HL-60 (cell line): Measurements from ENCODE around the gene EPHB4.

ENCODE experiments used
- POLR2AphosphoS5 ChIP-seq: IDR thresholded peaks from 2 replicates; pipeline ENCODE4 v1.6.1; 2012; ENCODE audit warnings: low read depth
- SPI1 ChIP-seq: IDR thresholded peaks from 2 replicates; pipeline ENCODE4 v1.6.1; 2012; ENCODE audit warnings: low read depth, mild to moderate bottlenecking, borderline replicate concordance
- TF ChIP-seq, protein P1 (sequence below): IDR thresholded peaks from one replicate; pipeline ENCODE4 v1.5.1; 2011; ENCODE audit warnings: low read length, control low read depth, inconsistent platforms; ENCODE audit not compliant: insufficient read depth

DNA sequence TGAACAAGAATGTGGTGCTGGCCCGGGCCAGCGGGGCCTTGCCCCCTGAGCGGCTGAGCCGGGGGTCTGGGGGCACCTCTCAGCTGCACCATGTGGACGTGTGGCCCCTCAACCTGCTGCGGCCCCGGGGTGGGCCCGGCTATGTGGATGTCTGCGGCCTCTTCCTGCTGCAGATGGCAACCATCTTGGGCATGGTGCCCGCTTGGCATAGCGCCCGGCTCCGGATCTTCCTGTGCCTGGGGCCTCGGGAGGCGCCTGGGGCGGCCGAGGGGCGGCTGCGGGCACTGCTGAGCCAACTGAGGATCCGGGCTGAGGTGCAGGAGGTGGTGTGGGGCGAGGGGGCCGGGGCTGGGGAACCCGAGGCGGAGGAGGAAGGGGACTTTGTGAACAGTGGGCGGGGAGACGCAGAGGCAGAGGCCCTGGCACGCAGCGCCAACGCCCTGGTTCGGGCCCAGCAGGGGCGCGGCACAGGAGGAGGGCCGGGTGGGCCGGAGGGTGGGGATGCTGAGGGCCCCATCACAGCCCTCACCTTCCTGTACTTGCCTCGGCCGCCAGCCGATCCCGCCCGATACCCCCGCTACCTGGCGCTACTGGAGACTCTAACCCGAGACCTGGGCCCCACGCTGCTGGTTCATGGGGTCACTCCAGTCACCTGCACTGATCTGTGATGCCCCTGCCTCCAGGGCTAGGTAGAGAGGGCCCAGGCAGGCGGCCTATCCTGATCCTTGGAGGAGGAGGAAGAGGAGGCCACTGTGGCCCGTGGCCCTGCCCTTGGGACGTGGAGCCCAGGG lies 38.8 kb upstream of the EPHB4 start:
- TF ChIP-seq, protein P1, sequence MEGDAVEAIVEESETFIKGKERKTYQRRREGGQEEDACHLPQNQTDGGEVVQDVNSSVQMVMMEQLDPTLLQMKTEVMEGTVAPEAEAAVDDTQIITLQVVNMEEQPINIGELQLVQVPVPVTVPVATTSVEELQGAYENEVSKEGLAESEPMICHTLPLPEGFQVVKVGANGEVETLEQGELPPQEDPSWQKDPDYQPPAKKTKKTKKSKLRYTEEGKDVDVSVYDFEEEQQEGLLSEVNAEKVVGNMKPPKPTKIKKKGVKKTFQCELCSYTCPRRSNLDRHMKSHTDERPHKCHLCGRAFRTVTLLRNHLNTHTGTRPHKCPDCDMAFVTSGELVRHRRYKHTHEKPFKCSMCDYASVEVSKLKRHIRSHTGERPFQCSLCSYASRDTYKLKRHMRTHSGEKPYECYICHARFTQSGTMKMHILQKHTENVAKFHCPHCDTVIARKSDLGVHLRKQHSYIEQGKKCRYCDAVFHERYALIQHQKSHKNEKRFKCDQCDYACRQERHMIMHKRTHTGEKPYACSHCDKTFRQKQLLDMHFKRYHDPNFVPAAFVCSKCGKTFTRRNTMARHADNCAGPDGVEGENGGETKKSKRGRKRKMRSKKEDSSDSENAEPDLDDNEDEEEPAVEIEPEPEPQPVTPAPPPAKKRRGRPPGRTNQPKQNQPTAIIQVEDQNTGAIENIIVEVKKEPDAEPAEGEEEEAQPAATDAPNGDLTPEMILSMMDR = no peak
- TF ChIP-seq POLR2AphosphoS5 (peak; percentile 22; the same call in 1 of the 2 replicates), SPI1 (no peak)
